Glomerular visceral epithelial cell (primary cell): ENCODE results near the gene HSBP1L1.
"Not testable (repeated sequence)": the region's sequence is repeated elsewhere in the genome, so short reads cannot be mapped to it uniquely, and the experiment has no call there.

Experiments
- DNase-seq: peaks from one replicate; pipeline ENCODE4 v3.0.0-alpha.2; 2016; ENCODE audit errors: extremely low spot score

HSBP1L1 gene

DNA sequence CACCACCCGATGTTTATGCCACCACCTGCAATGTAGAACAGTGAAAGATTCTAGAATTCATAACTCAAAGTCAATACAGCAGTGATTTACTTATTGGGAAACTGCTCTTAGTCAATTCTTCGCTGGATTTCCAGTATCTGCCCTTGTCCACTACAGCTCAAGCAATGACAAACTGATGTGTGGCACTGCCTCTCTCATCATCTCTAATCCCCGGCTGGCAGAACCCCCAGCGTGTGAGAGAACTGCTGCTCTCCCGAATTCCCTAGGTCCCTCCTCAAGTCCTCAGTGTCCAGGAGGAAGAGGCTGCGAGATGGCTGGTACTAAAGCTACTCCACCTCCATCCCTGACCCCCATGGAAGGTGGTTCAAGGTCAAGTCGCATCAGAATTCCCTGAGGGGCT lies 22.3 kb downstream of the HSBP1L1 start:
- no peak for DNase-seq

DNA sequence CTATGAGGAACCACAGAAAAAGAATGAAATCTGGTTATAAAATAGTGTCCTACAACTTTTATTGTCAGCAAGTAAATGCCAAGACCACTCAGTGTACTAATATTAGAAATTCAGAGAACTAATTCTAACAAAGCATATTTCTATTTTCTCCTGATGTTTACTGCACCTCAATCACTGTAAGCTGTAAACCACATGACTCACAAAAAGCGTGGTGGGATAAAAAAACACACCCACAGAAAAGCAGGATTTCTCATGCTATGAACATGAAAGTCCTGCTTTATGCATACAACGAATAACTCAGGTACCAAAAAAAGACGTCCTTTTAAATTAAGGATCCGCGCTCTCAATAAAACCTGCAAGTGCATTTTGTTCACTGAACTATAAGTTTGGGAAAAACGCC lies 23.1 kb downstream of the HSBP1L1 start:
- no peak for DNase-seq

DNA sequence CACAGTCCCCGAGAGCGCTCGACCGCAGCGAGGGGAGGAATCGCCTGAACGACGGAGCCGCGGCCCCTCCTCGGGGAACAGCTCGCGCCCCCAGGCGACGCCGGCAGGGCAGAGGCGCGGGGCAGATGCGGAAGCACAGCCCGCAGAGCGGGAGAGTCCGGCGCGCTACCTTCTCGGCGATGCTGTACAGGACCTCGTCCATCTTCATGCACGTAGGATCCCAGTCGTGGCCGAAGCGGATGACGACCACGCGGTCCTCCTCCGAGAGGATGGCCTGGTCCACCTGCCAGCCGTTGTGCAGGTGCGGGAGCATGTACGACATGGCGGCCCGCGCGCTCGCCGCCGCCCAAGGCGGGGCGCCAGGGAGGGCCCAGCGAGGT lies 23.6 kb downstream of the HSBP1L1 start:
- DNase-seq: peak; percentile 48

DNA sequence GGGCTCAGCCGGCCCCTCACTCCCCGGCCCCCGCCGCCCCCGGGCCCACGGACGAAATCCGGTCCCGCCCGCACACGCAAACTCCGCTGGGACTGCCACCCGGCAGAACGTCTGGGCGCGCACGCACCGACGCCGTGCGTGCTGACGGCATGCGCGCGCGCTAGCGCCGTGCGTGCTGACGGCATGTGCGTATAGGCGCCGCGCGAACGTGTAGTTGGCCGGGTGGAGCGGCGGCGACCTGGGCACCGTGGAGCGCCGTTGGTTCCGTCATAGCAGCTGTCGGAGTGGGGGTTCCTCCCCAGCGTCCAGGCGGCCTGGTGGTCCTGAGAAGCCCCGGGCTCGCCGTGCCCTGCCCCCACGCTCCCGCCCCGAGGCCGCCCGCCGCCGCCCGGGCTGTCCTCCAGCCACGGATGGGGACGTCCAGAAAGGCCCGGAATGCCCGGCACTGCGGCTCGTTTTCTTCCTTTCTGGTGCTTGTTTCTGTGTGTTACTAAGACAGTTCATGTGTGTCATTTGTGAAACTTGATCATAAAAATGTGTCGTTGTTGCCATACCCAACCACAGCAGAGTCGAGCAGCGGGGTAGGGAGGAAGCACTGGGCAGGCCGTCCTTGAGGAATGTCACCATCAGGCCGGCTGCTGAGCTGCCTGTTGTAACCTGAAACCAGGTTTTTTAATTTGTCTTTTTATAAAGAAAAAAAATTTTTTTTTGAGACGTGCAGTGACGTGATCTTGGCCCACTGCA lies 24.2 kb downstream of the HSBP1L1 start, which contains the start of gene TXNL4A:
Gene TXNL4A (minus strand): TSS at position 113 of the 744 bp plus-strand sequence. CDS start 171 bp downstream, outside the sequence.
- DNase-seq: peak; percentile 85

DNA sequence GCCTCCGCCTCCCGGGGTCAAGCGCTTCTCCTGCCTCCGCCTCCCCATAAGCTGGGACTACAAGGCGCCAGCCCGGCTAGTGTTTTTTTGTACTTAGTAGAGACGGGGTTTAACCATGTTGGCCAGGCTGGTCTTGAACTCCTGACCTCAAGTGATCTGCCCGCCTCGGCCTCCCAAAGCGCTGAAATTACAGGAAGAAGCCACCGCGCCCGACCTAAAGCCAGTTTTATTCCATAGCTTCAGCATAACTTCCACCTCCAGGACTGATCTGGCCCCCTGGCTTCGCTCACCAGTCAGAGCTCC lies 24.7 kb downstream of the HSBP1L1 start:
- DNase-seq: no peak

DNA sequence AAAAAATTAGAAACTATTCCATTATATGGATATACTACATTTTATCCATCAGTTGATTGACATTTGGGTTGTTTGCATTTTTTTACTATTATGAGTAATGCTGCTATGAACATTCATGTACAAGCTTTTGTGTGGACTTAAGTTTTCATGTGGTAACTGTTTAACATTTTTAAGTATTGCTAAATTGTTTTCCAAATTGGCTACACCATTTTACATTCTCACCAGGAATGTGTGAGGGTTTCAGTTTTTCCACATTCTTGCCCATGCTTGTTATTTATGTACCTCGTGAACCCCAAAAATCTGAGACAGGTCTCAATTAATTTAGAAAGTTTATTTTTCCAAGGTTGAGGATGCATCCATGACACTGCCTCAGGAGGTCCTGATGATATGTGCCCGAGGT lies 27.1 kb downstream of the HSBP1L1 start:
- no peak for DNase-seq

DNA sequence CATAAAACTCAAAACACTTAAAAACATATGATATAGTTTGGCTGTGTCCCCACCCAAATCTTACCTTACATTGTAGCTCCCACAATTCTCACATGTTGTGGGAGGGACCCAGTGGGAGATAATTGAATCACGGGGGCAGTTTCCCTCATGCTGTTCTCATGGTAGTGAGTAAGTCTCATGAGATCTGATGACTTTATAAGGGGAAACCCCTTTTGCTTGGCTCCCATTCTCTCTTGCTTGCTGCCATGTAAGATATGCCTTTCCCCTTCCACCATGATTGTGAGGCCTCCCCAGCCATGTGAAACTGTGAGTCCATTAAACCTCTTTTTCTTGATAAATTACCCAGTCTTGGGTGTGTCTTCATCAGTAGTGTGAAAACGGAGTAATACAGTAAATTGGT lies 35.3 kb downstream of the HSBP1L1 start:
- DNase-seq: not testable (repeated sequence)

DNA sequence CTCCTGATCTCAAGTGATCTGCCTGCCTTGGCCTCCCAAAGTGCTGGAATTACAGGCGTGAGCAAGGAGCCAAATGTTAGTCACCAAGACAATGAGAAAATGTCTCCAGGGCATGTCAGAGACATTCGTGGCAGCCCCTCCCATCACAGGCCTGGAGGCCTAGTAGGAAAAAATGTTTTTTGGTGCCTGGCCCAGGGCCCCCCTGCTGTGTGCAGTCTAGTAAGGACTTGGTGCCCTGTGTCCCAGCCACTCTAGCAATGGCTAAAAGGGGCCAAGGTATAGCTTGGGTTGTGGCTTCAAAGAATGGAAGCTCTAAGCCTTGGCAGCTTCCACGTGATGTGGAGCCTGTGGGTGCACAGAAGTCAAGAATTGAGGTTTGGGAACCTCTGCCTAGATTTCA lies 36.4 kb downstream of the HSBP1L1 start:
- no peak for DNase-seq

DNA sequence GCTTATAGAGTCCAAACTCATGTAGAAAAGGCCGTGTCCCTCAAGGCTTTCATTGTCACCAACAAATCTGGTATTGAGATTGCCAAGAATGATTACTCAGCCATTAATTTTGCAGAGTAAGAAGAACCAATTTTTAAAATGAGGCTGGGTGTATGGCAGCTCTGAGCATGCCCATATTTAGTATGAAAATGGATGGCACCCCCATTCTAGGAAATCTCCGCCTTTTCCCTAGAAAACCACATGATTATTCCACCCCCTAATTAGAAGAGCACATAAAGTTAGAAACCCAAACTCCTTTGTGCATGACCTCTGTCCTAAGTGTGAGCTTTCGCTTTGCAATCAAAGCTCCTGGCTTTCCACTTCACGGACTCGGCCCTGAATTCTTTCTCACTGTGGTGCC lies 38.0 kb downstream of the HSBP1L1 start:
- DNase-seq: no peak

DNA sequence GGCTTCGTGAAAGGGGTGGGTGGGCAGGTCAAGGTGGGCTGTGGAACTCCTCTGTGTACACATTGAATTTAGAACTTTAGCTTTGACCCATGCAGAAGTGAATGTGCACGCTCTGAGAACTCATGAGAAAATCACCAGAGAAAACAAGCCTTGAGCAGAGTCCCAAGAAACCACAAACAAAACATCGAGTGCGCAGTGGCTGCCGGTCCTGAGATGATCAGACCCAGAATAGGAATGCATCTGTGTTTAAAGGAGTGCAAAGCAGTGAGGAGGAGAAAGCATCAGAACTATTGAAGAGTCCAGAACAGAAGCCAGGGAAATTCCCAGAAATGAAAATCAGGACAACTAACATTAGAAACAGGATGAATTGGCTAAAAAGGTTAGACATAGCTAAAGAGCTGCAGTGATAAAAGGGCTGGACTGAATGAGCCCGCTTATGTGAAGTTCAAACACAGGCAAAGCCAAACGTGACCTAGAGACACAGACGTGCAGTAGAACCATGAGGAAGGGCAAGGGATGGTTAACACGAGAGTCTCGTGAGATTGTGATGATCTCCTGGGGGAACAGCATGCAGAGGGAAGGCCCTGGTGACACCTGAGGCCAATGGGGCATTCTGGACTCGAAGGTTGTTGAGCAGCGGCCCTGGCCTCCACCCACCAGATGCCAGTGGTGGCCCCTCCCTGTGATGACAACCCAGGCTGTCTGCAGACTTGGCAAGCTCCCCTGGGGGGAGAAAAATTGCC lies 40.3 kb downstream of the HSBP1L1 start:
- DNase-seq: no peak

DNA sequence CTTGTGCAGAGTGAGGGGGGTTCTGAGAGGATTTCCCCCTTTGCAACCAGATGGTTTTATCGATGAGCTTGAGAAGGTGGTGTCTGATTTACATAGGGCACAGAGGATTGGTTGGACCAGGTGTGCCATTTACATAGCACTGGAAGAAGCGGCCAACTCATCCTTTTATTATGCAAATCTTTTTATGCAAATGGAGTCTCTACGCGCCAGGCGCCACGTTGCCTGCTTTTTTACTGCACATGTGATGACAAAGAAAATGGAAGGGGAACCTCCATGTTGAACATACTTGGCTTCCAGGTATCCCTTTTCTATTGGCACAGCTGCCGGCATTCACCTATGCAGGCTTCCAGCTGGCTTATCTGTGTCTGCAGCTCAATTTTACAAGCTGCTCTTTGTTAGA lies 42.3 kb downstream of the HSBP1L1 start:
- no peak for DNase-seq

DNA sequence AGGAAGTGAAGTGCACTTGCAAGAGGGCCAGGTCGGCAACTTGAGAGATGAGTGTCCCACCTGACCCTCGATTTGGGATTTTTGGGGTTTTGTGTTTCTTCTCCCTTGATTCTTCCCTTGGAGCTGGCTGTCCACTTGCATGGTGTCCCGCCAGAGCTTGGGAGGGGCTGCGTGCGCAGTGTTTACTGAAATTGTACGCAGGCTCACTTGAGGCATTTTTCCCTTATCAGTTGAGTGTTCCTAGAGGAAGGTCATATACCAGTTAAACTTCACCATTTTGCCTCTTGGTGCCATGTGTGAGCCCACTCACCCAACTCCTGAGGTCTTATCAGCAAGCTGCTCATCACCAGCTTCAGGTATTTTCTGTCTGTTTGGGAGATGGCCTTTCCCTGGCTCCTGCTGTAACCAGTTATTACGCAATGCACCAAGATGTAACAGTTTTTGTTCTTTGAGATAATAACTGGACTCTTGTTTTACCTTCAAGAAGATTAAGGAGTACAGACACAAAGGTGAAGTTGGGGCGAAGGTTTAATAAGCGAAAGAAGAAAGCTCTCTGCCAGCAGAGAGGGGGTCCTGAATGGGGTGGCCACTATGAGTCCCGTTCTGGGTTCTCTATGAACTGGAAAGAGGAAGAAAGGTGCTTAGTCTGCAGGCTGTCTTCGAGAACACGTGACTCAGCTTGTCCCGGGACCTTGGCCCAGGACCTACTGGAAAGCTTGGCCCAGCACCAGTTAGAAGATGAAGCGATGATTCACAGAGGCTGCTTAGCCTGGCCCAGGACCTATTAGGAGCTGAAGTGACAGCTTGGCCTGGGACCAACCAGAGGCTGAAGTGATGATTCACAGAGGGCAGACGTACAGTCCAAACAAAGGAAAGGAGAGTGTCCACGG lies 45.5 kb downstream of the HSBP1L1 start:
- peak; percentile 93 for DNase-seq

DNA sequence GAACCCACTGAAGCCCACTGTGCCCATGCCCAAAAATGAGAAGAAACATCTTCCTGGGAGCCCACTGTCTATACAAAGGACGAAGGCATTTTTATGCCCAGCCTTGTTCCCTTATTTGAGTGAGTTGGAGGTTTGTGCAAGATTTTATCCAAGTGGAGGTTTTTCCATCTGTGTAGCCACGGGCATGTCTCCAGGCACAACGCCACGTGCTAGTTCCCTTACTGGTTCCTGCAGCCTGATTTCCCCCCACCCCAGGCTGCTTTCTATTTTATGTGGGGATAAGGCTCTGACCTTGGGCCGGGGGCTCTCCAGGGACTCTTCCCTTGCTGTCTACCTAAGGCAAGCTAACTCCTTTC lies 46.1 kb downstream of the HSBP1L1 start:
- DNase-seq: no peak

DNA sequence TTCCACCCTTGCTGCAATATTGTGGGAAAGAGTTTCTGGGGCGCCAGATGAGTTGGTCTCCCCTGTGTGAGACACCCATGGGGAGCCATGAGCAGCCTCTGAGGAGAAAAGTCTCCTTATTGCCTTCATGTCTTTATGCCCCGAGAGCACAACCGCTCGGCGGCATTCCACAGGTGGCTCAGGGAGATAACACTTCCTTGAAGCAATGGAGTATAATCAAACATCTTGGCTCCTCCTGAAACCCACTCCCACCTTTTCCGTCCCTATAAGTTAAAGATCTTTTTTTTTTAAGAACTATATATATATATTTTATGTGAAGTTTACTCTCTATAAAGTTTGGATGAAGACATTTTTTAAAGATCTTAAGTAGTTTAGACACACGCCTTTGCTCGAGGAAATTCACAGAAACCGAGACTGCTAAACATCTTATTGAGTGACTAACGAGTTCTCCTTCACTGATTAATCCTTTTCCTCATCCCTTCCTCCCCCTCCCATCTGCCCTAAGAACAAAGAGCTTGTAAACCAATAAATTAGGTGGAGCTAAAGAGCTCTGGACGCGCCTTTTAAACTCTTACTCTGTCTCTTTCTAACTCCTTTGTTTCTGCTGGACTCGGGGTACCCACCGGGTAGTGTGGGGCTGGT lies 47.2 kb downstream of the HSBP1L1 start:
- not testable (repeated sequence) for DNase-seq

DNA sequence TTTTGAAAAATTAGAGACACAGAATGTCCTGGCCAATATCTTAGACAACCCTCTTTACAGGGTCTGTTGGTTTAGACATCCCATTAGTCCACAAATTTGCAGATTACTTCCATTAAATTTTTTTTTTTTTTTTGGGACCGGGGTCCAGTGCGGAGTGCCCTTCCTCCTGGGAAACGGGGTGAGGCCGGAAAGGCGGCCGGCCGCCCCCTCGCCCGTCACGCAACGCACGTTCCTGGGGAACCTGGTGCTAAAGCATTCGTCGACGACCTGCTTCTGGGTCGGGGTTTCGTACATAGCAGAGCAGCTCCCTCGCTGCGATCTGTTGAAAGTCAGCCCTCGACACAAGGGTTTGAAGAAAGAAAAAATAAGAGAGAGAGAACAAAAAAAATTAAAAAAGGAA lies 48.3 kb downstream of the HSBP1L1 start:
- DNase-seq: no peak
